Common myeloid progenitor, CD34-positive (primary cell): ENCODE measurements around the gene SPATA6L.
A peak's percentile ranks its signal among the peaks of the same experiment; 100 is the strongest.

Experiments used
- CTCF ChIA-PET: fragments of 350-600 bp; sonication (Branson Sonifier 250); formaldehyde crosslinking; loops from one replicate; lab custom pipeline; 2021; ENCODE audit warnings: antibody characterized with exemption; lab: Charles Lee
- POLR2A ChIA-PET: fragments of 350-600 bp; sonication (Branson Sonifier 250); formaldehyde crosslinking; loops from one replicate; lab custom pipeline; 2021; ENCODE audit warnings: antibody characterized with exemption; lab: Charles Lee
- DNase-seq, 3 donors: peaks; one replicate each; pipeline versions ENCODE4 v3.0.0 to v3.0.0-alpha.2; 2013
- H3K27ac ChIP-seq, 2 experiments: 1 replicate in 1 of 2; 2 replicates in 1 of 2; pipeline ENCODE4 v1.7.0; 2013; ENCODE audit warnings: inconsistent platforms in 2 of 2, low read length in 2 of 2, mild to moderate bottlenecking in 2 of 2, low read depth in 1 of 2, moderate library complexity in 1 of 2; ENCODE audit not compliant: severe bottlenecking in 2 of 2, insufficient read depth in 1 of 2, poor library complexity in 1 of 2
- H3K27me3 ChIP-seq, 5 experiments: replicated peaks in 2 of 5; 1 replicate in 3 of 5; 2 replicates in 2 of 5; pipeline versions ENCODE4 v1.6.1 to v1.7.0; 2013; ENCODE audit warnings: low read length in 4 of 5, mild to moderate bottlenecking in 2 of 5, moderate library complexity in 2 of 5, inconsistent platforms in 1 of 5; ENCODE audit not compliant: insufficient read depth in 5 of 5, control insufficient read depth in 4 of 5
- H3K36me3 ChIP-seq, 4 experiments: 1 replicate in 2 of 4; 2 replicates in 2 of 4; pipeline versions ENCODE4 v1.6.1 to v1.7.0; 2013; ENCODE audit warnings: low read length in 3 of 4, control low read depth in 1 of 4, mild to moderate bottlenecking in 1 of 4; ENCODE audit not compliant: control insufficient read depth in 4 of 4, insufficient read depth in 4 of 4
- H3K4me1 ChIP-seq, 4 experiments: 1 replicate in 3 of 4; 2 replicates in 1 of 4; pipeline versions ENCODE4 v1.6.1 to v1.7.1; 2013; ENCODE audit warnings: low read length in 3 of 4, mild to moderate bottlenecking in 3 of 4, control low read depth in 1 of 4, inconsistent platforms in 1 of 4, moderate library complexity in 1 of 4; ENCODE audit not compliant: control insufficient read depth in 4 of 4, insufficient read depth in 4 of 4; ENCODE audit errors: control extremely low read depth in 1 of 4
- H3K4me3 ChIP-seq, 7 experiments: 1 replicate in 4 of 7; 2 replicates in 3 of 7; pipeline versions ENCODE4 v1.5.1 to v1.7.0; 2013; ENCODE audit warnings: mild to moderate bottlenecking in 7 of 7, low read length in 6 of 7, moderate library complexity in 6 of 7, inconsistent platforms in 2 of 7, low read depth in 2 of 7, control low read depth in 1 of 7; ENCODE audit not compliant: insufficient read depth in 4 of 7, control insufficient read depth in 1 of 7; ENCODE audit errors: extremely low read depth in 1 of 7
- H3K9me3 ChIP-seq, 5 experiments: 1 replicate in 4 of 5; 2 replicates in 1 of 5; pipeline versions ENCODE4 v1.6.1 to v1.7.1; 2013; ENCODE audit warnings: low read length in 4 of 5, mild to moderate bottlenecking in 2 of 5, inconsistent platforms in 1 of 5, low read depth in 1 of 5, moderate library complexity in 1 of 5; ENCODE audit not compliant: control insufficient read depth in 4 of 5, insufficient read depth in 2 of 5; ENCODE audit errors: control extremely low read depth in 1 of 5
- WGBS: methylation state at CpG from one replicate; pipeline ENCODE4 v1.1.5; 2013; ENCODE audit not compliant: insufficient coverage; 5-methylcytosine and 5-hydroxymethylcytosine counted together

SPATA6L gene

GRCh38 chr9:4679268-4680172 lies 13.2 kb upstream of the SPATA6L start, which contains the start of gene CDC37L1:
CDC37L1 (plus strand) TSS chr9:4679569; CDS start chr9:4679768, 199 bp downstream.
- H3K4me1 ChIP-seq = peaks cover 6 to 27% (median 13%) of the 10 kb centered on the region in 4 experiments
- H3K27me3 ChIP-seq = peaks cover 0 to 14% (median 0%) of the 10 kb centered on the region in 5 experiments
- peak within 1 kb of the TSS; percentile 52 to 95 (median 91) for H3K4me3 ChIP-seq
- DNase-seq = peak; percentile 96 to 98 (median 98)
- peaks cover 0 to 2% (median 0%) of the 10 kb centered on the region in 4 experiments for H3K36me3 ChIP-seq
- H3K9me3 ChIP-seq = no peaks in the 10 kb centered on the region
- WGBS = 0% methylated on average over 55 of the region's 66 CpGs
- POLR2A ChIA-PET = interaction anchor here (0.6 to 1.5 kb wide), 2 partner anchors 16 to 61 kb away, joined by 4 to 7 read pairs; partner anchors contain the start of gene AK3
- peak within 1 kb of the TSS; percentile 88 to 97 for H3K27ac ChIP-seq
- CTCF ChIA-PET = interaction anchor here (0.6 to 1.3 kb wide), 4 partner anchors 12 to 26 kb away, joined by 3 to 4 read pairs (median 4); no protein-coding TSS in a partner anchor

- H3K36me3 ChIP-seq = peaks cover 0 to 2% (median 0%) of the 10 kb centered on the region in 4 experiments
- peaks cover 0 to 18% (median 0%) of the 10 kb centered on the region in 5 experiments for H3K27me3 ChIP-seq
- ChIA-PET CTCF (interaction anchor here (0.9 to 1.3 kb wide), 4 partner anchors 12 to 27 kb away, joined by 3 to 4 read pairs (median 4); no protein-coding TSS in a partner anchor), POLR2A (interaction anchor here (1.5 kb wide), 1 partner anchor 62 kb away, joined by 7 read pairs; the partner anchor contains the start of gene AK3)
- H3K4me1 ChIP-seq = peaks cover 6 to 27% (median 13%) of the 10 kb centered on the region in 4 experiments
- peak overlapping the region; percentile 52 to 95 (median 91) for H3K4me3 ChIP-seq
- peak overlapping the region; percentile 88 to 97 for H3K27ac ChIP-seq
- H3K9me3 ChIP-seq = no peaks in the 10 kb centered on the region
- WGBS = 0% methylated on average over 12 of the region's 16 CpGs
- DNase-seq = peak; percentile 40 to 72 (median 60)
Measured at GRCh38 chr9:4678679-4679267, 12.5 kb upstream of the SPATA6L start.

GRCh38 chr9:4677392-4677791 lies 11.1 kb upstream of the SPATA6L start:
- POLR2A ChIA-PET = no interaction called here

GRCh38 chr9:4674783-4675182 lies 8.5 kb upstream of the SPATA6L start:
- peaks cover 0 to 37% (median 0%) of the 10 kb centered on the region in 5 experiments for H3K27me3 ChIP-seq
- H3K36me3 ChIP-seq = no peaks in the 10 kb centered on the region
- no peak overlapping the region for H3K27ac ChIP-seq
- peaks cover 0 to 21% (median 7%) of the 10 kb centered on the region in 4 experiments for H3K4me1 ChIP-seq
- H3K4me3 ChIP-seq = no peak overlapping the region
- ChIA-PET POLR2A (no interaction called here), CTCF (interaction anchor here (0.6 to 2.6 kb wide), 3 partner anchors 8 to 13 kb away, joined by 3 to 10 read pairs (median 3); partner anchors contain the start of gene SPATA6L)
- H3K9me3 ChIP-seq = no peaks in the 10 kb centered on the region
- peak in 1 of 3 donors; percentile 28 for DNase-seq

More at GRCh38 chr9:4677392-4677791, 11.1 kb upstream of the SPATA6L start:
- Histone ChIP-seq H3K27ac (no peak overlapping the region), H3K4me3 (no peak overlapping the region), H3K27me3 (peaks cover 0 to 22% (median 0%) of the 10 kb centered on the region in 5 experiments), H3K36me3 (no peaks in the 10 kb centered on the region), H3K9me3 (no peaks in the 10 kb centered on the region), H3K4me1 (peaks cover 6 to 27% (median 13%) of the 10 kb centered on the region in 4 experiments)
- no peak for DNase-seq
- CTCF ChIA-PET = interaction anchor here (0.6 to 1.0 kb wide), 3 partner anchors 15 to 167 kb away, joined by 3 to 5 read pairs (median 4); no protein-coding TSS in a partner anchor
- 100% methylated on average over 2 of the region's 3 CpGs for WGBS

DNA sequence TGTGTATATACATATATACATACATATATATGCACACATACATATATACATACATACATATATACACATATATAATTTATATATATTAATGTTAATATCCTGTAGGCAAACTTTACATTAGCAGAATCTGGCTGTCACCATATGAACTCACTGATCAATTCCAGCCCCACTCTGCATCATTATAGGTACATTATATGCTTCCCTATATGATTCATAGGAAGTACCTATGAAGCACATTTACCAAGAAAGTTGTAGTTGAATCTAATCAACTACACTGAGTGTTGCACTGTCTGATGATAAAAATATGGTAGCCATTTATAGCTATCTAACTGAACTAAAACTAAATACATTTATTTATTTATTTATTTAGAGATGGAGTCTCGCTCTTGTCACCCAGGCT lies 5.5 kb upstream of the SPATA6L start:
- Histone ChIP-seq H3K27ac (no peak overlapping the region), H3K4me3 (no peak overlapping the region), H3K36me3 (no peaks in the 10 kb centered on the region), H3K27me3 (peaks cover 0 to 65% (median 7%) of the 10 kb centered on the region in 5 experiments), H3K9me3 (no peaks in the 10 kb centered on the region), H3K4me1 (peaks cover 0 to 11% (median 4%) of the 10 kb centered on the region in 4 experiments)
- CTCF ChIA-PET = no interaction called here
- DNase-seq = no peak
- POLR2A ChIA-PET = no interaction called here
- no CpG with 5 or more reads among the region's 1 CpG for WGBS

GRCh38 chr9:4670591-4670990 lies 4.3 kb upstream of the SPATA6L start:
- ChIA-PET POLR2A (no interaction called here), CTCF (interaction anchor here (1.0 kb wide), 1 partner anchor 12 kb away, joined by 3 read pairs; no protein-coding TSS in a partner anchor)
- Histone ChIP-seq H3K9me3 (no peaks in the 10 kb centered on the region), H3K36me3 (no peaks in the 10 kb centered on the region), H3K4me1 (peaks cover 0 to 20% (median 12%) of the 10 kb centered on the region in 4 experiments), H3K4me3 (no peak overlapping the region), H3K27me3 (peaks cover 0 to 69% (median 7%) of the 10 kb centered on the region in 5 experiments), H3K27ac (no peak overlapping the region)
- WGBS = no CpG with 5 or more reads among the region's 3 CpGs
- DNase-seq = peak in 1 of 3 donors; percentile 15
